WTC11 (cell line): ENCODE results near the gene UBL7. TPM values are rescaled to one million over a fixed set of nuclear protein-coding genes. Genes with fewer than 3 reads are reported as not detected.

ENCODE experiments used
- ATAC-seq: fragments of 200-7000 bp; cut with Tn5 transposase; 2 replicates; pipeline ENCODE4 v1.10.0; 2021; ENCODE audit warnings: mild to moderate bottlenecking, moderate library complexity
- CTCF ChIA-PET: fragments of 300-600 bp; sonication (Branson Sonifier 250); formaldehyde crosslinking; loops from one replicate; lab custom pipeline; 2021; ENCODE audit warnings: antibody characterized with exemption; lab: Charles Lee
- POLR2A ChIA-PET: fragments of 350-600 bp; sonication (Branson Sonifier 250); formaldehyde crosslinking; loops from one replicate; lab custom pipeline; 2021; ENCODE audit warnings: antibody characterized with exemption; lab: Charles Lee
- DNase-seq: peaks from one replicate; pipeline ENCODE4 v3.0.0; 2021; ENCODE audit warnings: low spot score
- H3K27ac Mint-ChIP-seq: 2 replicates; pipeline ENCODE4 v1.8.0; 2021; ENCODE audit warnings: mixed read lengths
- H3K27me3 Mint-ChIP-seq: 2 replicates; pipeline ENCODE4 v1.8.0; 2021; ENCODE audit warnings: low read depth, mild to moderate bottlenecking, moderate library complexity, mixed read lengths
- H3K36me3 Mint-ChIP-seq: 2 replicates; pipeline ENCODE4 v1.8.0; 2021; ENCODE audit warnings: mixed read lengths
- H3K4me1 Mint-ChIP-seq: 2 replicates; pipeline ENCODE4 v1.8.0; 2022; ENCODE audit warnings: mixed read lengths
- H3K4me3 Mint-ChIP-seq: 2 replicates; pipeline ENCODE4 v1.8.0; 2021; ENCODE audit warnings: mild to moderate bottlenecking, moderate library complexity, mixed read lengths
- H3K9me3 Mint-ChIP-seq: 2 replicates; pipeline ENCODE4 v1.8.0; 2021; ENCODE audit warnings: mixed read lengths
- ATF6 ChIP-seq: sonication (generic); formaldehyde crosslinking; IDR thresholded peaks from 2 replicates; pipeline ENCODE4 v1.8.1; 2023; ENCODE audit warnings: mild to moderate bottlenecking, missing genetic modification reagents
- CREB1 ChIP-seq: sonication (generic); formaldehyde crosslinking; IDR thresholded peaks from 2 replicates; pipeline ENCODE4 v1.8.0; 2023; ENCODE audit warnings: mild to moderate bottlenecking, missing genetic modification reagents
- FOXJ3 ChIP-seq: sonication (generic); formaldehyde crosslinking; IDR thresholded peaks from 2 replicates; pipeline ENCODE4 v1.9.0; 2021; ENCODE audit warnings: missing genetic modification reagents, mild to moderate bottlenecking, borderline replicate concordance
- FOXP4 ChIP-seq: sonication (generic); formaldehyde crosslinking; IDR thresholded peaks from 2 replicates; pipeline ENCODE4 v1.8.0; 2022; ENCODE audit warnings: mild to moderate bottlenecking, missing genetic modification reagents
- HMGA2 ChIP-seq: fragments of 250-450 bp; sonication (Bioruptor Pico); IDR thresholded peaks from 2 replicates; pipeline ENCODE4 v1.4.0; 2021; ENCODE audit warnings: mild to moderate bottlenecking, moderate library complexity
- JAZF1 ChIP-seq: fragments of 250-450 bp; sonication (Bioruptor Pico); IDR thresholded peaks from 2 replicates; pipeline ENCODE4 v1.9.0; 2021; ENCODE audit warnings: moderate library complexity, mild to moderate bottlenecking, inconsistent platforms
- NFE2L1 ChIP-seq: sonication (generic); formaldehyde crosslinking; IDR thresholded peaks from 2 replicates; pipeline ENCODE4 v1.8.1; 2023; ENCODE audit warnings: missing genetic modification reagents
- NR1H2 ChIP-seq: sonication (generic); formaldehyde crosslinking; IDR thresholded peaks from 2 replicates; pipeline ENCODE4 v1.9.0; 2021; ENCODE audit warnings: mild to moderate bottlenecking, moderate library complexity, missing genetic modification reagents
- SMAD3 ChIP-seq: sonication (generic); formaldehyde crosslinking; IDR thresholded peaks from 2 replicates; pipeline ENCODE4 v1.8.0; 2022; ENCODE audit warnings: missing genetic modification reagents, mild to moderate bottlenecking, borderline replicate concordance
- USF2 ChIP-seq: sonication (generic); formaldehyde crosslinking; IDR thresholded peaks from 2 replicates; pipeline ENCODE4 v1.8.1; 2023; ENCODE audit warnings: mild to moderate bottlenecking, missing genetic modification reagents, moderate library complexity
- ZNF138 ChIP-seq: sonication (generic); formaldehyde crosslinking; conservative IDR thresholded peaks from 2 replicates; pipeline ENCODE4 v1.8.1; 2022; ENCODE audit warnings: mild to moderate bottlenecking, moderate library complexity, missing genetic modification reagents
- ZNF232 ChIP-seq: sonication (generic); formaldehyde crosslinking; IDR thresholded peaks from 2 replicates; pipeline ENCODE4 v1.8.0; 2022; ENCODE audit warnings: mild to moderate bottlenecking, missing genetic modification reagents
- ZNF396 ChIP-seq: fragments of 250-450 bp; sonication (Bioruptor Pico); IDR thresholded peaks from 2 replicates; pipeline ENCODE4 v1.8.0; 2021; ENCODE audit warnings: mild to moderate bottlenecking, moderate library complexity, borderline replicate concordance
- ZNF416 ChIP-seq: fragments of 250-450 bp; sonication (Bioruptor Pico); IDR thresholded peaks from 2 replicates; pipeline ENCODE4 v1.9.0; 2021; ENCODE audit warnings: mild to moderate bottlenecking, inconsistent platforms
- total RNA-seq: library from RNA; stranded (reverse); gene quantifications from 3 replicates; pipeline ENCODE4 v1.2.3, GENCODE V29; 2021
- TF ChIP-seq, protein P1 (sequence below): sonication (generic); formaldehyde crosslinking; IDR thresholded peaks from 2 replicates; pipeline ENCODE4 v1.8.0; 2022; ENCODE audit warnings: mild to moderate bottlenecking, missing genetic modification reagents
- TF ChIP-seq, protein P2 (sequence below): sonication (generic); formaldehyde crosslinking; IDR thresholded peaks from 2 replicates; pipeline ENCODE4 v1.8.0; 2023; ENCODE audit warnings: missing genetic modification reagents, mild to moderate bottlenecking, borderline replicate concordance
- TF ChIP-seq, protein P3 (sequence below): sonication (generic); formaldehyde crosslinking; IDR thresholded peaks from 2 replicates; pipeline ENCODE4 v1.8.1; 2022; ENCODE audit warnings: low read depth, mild to moderate bottlenecking, moderate library complexity, missing genetic modification reagents, borderline replicate concordance

UBL7 gene
- total RNA-seq, 1 experiment from 2014 or later = 70.1 TPM

GRCh38 chr15:74424901-74425528, 35.9 kb downstream of the UBL7 start:
- CTCF ChIA-PET = no interaction called here
- Mint-ChIP-seq H3K4me3 (no peak overlapping the region), H3K9me3 (no peaks in the 10 kb centered on the region)

More at GRCh38 chr15:74424901-74425528, 35.9 kb downstream of the UBL7 start:
- Mint-ChIP-seq H3K27ac (no peak overlapping the region), H3K27me3 (no peaks in the 10 kb centered on the region), H3K36me3 (no peaks in the 10 kb centered on the region), H3K4me1 (peaks cover 47% of the 10 kb centered on the region)
- no peak for DNase-seq
- POLR2A ChIA-PET = no interaction called here
- ATAC-seq = no peak
- TF ChIP-seq CREB1 (CRISPR knock-in tag) (no peak), SMAD3 (no peak), NFE2L1 (CRISPR knock-in tag) (no peak), USF2 (CRISPR knock-in tag) (no peak), NR1H2 (CRISPR knock-in tag) (no peak), ZNF416 (CRISPR knock-in tag) (no peak), HMGA2 (CRISPR knock-in tag) (no peak), ZNF396 (CRISPR knock-in tag) (no peak), FOXJ3 (CRISPR knock-in tag) (no peak), JAZF1 (no peak), FOXP4 (CRISPR knock-in tag) (no peak), ATF6 (CRISPR knock-in tag) (no peak), ZNF138 (CRISPR knock-in tag) (no peak), ZNF232 (CRISPR knock-in tag) (no peak)
- TF ChIP-seq, protein P1, sequence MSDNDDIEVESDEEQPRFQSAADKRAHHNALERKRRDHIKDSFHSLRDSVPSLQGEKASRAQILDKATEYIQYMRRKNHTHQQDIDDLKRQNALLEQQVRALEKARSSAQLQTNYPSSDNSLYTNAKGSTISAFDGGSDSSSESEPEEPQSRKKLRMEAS (CRISPR knock-in tag) = no peak
- TF ChIP-seq, protein P2, sequence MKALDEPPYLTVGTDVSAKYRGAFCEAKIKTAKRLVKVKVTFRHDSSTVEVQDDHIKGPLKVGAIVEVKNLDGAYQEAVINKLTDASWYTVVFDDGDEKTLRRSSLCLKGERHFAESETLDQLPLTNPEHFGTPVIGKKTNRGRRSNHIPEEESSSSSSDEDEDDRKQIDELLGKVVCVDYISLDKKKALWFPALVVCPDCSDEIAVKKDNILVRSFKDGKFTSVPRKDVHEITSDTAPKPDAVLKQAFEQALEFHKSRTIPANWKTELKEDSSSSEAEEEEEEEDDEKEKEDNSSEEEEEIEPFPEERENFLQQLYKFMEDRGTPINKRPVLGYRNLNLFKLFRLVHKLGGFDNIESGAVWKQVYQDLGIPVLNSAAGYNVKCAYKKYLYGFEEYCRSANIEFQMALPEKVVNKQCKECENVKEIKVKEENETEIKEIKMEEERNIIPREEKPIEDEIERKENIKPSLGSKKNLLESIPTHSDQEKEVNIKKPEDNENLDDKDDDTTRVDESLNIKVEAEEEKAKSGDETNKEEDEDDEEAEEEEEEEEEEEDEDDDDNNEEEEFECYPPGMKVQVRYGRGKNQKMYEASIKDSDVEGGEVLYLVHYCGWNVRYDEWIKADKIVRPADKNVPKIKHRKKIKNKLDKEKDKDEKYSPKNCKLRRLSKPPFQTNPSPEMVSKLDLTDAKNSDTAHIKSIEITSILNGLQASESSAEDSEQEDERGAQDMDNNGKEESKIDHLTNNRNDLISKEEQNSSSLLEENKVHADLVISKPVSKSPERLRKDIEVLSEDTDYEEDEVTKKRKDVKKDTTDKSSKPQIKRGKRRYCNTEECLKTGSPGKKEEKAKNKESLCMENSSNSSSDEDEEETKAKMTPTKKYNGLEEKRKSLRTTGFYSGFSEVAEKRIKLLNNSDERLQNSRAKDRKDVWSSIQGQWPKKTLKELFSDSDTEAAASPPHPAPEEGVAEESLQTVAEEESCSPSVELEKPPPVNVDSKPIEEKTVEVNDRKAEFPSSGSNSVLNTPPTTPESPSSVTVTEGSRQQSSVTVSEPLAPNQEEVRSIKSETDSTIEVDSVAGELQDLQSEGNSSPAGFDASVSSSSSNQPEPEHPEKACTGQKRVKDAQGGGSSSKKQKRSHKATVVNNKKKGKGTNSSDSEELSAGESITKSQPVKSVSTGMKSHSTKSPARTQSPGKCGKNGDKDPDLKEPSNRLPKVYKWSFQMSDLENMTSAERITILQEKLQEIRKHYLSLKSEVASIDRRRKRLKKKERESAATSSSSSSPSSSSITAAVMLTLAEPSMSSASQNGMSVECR (CRISPR knock-in tag) = no peak
- TF ChIP-seq, protein P3, sequence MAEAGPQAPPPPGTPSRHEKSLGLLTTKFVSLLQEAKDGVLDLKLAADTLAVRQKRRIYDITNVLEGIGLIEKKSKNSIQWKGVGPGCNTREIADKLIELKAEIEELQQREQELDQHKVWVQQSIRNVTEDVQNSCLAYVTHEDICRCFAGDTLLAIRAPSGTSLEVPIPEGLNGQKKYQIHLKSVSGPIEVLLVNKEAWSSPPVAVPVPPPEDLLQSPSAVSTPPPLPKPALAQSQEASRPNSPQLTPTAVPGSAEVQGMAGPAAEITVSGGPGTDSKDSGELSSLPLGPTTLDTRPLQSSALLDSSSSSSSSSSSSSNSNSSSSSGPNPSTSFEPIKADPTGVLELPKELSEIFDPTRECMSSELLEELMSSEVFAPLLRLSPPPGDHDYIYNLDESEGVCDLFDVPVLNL (CRISPR knock-in tag) = no peak
- TF ChIP-seq, all 79 proteins: peak for 0
